ENCODE data around the gene ABHD14A.

ABHD14A gene

DNA sequence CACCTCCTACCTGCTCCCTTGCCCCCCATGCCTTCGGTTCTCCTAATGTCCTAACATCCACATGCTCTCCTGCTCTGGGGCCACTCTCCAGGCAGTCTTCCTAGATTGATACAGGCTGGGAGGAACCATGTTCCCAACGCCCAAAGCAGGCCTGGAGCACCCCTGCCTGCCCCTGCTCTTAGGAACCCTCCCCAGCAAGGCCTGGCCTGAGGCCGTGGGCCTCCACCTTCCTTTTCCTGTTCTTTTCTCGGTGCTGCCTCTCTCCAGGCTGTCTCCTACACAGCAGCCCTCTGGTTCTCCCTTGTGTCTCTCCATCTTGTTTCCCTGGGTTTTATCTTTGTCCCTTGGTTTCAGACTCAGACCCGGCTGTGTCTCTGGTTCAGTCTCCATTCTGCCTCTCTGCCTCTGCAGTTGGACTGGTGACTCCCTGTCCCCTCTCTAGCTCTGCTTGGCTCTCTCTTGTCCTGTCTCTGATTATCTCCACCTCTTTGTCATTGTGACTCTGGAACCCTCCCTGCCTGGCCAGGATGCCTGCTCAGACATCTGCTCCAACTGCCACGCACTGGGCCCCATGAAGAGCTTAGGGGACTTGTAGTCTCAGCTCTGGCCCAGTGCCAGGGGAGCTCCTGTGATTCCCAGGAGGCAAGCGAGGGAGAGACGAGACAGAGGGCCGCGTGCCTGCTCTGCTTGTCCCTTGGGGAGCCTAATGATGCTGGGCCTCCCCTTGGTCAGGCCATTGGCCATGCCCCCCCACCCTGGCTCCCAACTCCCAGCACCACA, 46.8 kb downstream of the ABHD14A start:
- no peak for DNase-seq

DNA sequence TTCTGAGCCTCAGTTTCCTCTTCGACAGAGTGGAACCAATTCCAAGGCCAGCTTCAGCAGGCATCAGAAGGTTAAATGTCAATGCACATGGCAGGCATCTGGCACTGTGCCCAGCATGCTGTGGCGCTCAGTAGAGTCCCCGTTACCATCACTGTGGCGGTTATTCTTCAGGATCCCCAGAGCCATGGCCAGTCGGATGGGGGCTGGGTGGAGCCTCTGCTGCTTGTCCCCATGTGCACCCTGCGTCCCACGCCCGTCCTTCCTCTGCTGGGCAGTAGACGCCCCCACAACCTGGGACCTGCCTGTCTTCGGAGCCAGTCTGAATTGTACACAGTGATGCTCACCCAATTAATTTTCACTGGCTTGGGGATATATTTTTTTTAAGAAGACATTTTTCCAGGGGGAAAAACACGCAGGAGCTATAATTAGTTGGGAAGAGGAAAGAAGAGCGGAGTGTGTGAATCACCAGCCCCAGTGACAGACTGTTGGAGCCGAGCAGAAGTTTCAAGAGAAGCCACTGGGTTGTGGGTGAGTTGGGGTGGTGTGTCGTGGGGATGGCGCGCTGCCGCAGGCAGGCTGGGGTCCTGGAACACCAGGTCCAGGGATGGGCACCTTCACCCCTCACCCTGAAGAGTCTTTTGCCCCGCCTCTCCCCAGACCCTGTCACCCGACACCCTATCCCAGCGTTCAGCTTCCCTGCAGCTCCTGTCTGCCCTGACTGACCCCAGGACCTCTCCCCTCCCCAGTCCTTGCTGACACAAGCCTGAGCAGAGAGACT, 47.6 kb downstream of the ABHD14A start:
- no peak for DNase-seq

DNA sequence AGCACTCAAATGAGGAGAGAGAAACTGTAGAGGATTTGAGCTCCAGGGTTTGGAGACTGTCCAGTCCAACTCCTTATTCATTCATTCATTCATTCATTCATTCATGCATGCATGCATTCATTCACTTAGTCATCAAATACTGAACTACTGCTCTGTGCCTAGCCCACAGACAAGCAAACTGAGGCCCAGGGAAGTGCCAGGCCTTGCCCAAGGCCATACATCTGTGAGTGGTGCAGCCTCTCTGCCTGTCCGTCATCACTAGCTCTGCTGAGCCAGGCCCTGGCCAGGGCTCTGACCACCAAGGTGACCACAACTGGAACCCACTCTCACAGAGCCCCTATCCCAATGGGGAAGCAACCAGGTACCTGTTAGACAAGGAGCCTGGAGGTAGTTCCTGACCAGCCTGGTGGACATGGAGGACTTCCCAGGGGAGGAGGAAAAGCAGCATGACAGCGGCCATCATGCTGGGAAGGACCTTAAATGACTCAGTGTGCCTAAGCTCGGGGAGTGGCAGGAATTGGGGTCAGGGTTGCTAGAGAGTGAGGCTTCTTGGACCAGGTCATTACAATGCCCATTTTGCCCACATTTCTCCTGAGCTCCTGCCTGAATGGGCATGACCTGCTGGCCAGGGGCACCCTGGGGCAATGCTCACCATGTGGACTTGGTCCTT, 48.4 kb downstream of the ABHD14A start:
- no peak for DNase-seq

DNA sequence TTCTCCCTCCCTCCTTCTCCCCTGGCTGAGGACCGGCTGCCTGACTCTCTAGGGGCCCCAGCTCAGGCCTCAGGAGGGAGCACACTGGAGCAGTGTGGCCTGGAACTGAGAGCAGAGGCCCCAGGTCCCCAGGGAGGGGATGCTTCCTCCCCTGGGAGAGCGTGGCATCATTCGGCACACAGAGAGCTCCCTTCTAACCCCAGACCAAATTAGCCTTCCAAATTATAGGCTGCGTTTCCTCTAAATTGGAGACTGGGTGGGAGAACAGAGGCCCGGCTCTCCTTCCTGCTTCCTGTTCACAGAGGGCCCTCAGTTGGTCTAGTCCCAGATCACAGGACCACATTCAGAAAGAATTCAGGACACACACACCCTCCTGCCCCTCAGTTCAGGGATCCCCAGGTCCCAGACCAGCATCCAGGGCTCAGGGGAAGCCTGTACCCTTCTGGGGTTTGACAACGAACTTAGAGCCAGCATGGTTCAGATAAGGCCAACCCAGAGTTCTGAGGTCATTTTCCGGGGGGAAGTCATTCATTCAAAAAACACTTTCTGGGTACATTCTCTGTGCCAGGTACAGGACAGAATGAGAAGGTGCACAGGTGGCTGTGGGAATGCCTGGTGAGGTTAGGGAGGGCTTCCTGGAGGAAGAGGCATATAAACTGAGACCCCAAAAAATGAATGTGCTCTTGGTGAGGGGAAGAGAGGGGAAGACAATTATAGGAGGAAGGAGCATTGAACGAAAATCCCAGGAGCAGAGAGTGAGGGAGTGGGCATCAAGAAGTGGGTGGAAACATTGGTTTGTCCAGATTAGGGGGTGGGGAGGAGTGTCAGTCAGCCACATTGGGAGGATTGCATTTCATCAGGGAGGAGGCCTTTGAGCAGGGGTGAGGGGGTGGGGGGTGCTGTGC, 49.2 kb downstream of the ABHD14A start:
- no peak for DNase-seq

DNA sequence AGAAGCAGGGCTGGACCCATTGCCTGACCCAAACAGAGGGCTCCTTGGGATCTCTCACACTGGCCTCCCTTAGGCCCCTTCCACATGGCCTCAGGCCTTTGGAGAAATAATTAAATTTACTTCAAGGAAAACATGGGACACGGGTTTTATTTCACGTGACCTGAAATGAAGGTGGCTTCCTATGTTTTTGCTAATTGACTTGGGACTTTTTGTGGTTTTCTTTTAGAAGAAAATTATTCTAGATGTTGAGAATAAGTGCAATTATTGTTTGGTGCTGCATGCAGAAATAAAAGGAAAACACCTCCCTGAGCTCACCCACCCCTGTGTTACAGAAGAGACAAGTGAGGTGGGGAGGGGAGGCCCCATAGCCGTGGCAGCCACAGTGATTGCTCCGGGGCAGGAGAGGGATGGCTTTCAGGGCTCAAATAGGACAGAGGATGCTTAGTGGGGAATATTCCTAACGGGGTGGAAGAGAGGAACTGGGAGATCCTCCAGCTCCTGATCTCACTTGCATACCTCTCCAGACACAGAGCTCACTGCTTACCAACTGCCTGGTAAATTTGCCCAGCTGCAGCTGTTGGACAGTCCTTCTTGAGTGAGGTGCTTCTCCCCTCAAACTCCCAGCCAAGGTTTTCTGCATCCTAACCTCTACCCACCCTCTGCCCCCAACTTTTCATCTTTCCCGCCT, 50.0 kb downstream of the ABHD14A start:
- DNase-seq: no peak

DNA sequence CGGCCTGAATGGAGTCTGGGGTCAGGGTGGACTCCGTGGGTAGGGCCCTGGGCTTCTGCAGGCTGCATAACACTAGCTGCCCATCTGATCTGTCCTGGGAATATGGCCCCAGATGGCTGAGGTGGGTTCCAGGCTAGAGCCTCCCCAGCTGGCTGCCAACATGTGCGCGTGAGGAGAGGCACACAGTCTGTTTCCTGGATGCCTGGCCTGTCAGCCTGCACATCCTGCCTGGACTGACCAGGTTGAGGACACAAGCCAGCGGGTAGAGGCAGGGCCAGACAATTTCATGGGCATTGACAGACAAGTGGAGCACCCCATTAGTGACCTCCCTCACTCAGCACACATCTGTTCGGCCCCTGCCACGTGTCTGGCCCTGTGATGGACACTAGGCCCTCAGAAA, 50.6 kb downstream of the ABHD14A start:
- no peak for DNase-seq

DNA sequence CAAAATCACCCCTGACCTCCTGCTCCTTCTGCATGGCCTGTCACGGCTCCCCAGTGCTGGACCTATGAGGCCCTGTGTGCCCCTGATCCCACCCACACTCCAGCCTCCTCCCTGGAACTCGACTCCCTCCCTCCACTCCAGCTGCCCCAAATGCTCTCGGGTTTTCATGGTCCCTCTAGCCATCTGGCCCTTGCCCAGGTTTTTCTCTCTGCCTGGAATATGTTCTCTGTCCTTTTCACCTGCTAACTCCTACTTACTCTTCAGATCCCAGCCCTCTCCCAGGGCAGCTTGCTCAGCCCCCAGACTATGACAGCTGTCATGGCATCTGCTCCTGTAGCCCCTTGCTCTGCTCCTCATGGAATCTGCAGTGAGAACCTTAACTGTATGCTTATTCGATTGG, 51.2 kb downstream of the ABHD14A start:
- no peak for DNase-seq

DNA sequence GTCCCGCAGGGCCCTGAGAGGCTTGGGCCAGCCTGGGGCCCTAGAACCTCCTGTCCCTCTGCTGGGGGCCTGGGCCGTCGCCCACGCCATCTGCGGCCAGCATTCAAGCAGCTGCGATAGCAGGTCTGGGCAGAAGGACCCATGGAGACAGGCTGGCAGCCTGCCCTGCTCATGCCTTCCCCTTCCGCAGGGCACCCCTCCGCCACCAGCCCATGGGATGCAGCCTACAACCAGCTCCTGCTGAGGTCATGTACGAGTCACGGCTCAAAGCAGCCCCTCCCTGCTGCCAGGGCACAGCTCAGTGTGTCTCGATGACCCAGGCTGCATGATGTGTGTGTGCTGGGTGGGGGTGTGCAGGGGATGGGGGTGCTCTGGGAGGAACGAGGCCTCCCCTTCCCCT, 53.7 kb downstream of the ABHD14A start:
- no peak for DNase-seq

DNA sequence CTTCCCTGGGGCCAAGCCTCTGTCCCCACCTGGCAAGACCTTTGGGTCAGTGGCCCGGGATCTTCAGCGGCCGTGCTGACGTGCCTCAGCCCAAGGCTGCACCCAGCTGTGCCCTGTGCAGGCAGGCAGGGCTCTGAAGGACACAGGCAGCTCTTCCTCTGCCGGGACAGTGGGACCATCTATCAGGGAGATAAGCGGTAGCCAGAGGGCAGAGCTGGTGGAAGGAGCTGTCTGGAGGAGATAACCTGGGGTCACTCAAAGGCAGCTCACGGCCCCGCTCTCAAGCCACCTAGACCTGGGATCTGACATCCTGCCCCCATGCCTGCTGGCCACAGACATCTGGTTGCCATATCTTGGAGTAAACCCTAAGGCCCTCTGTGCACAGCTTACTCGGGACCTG, 54.2 kb downstream of the ABHD14A start:
- DNase-seq: no peak

DNA sequence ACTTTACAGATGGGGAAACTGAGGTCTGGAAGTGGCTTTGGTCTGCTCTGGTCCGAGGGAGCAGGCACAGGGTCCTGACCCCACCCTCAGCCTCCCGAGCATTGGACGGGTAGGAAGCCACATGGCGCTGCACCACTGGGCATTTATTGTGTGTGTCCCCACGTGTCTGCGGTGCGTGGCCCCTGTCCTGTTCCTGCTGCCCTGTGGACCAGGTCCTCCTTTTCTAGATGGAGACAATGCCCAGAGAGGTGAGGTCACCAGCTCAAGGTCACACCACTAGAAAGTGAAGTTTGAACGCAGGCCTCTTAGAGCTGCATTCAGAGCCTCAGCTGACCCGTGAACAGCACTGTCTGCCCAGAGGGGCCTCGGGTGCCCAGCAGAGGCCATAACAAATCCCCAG, 54.7 kb downstream of the ABHD14A start:
- no peak for DNase-seq

All from right forelimb (tissue), 1 donor.